Sigmoid colon (tissue), 4 donors: ENCODE data around the gene PNN.

Experiments used
- CTCF ChIP-seq, 4 experiments: fragments of 450-650 bp in 3 of 4; fragments of 200-600 bp in 1 of 4; IDR thresholded peaks; one replicate each; pipeline ENCODE4 v1.5.1; 2016 to 2019; ENCODE audit warnings: antibody characterized with exemption in 4 of 4, mild to moderate bottlenecking in 3 of 4, moderate library complexity in 2 of 4
- EP300 ChIP-seq, 4 donors: sonication (generic); formaldehyde crosslinking; IDR thresholded peaks; one replicate each; pipeline ENCODE4 v1.6.1; 2017; ENCODE audit warnings: antibody characterized with exemption in 4 of 4
- POLR2A ChIP-seq, 2 donors: fragments of 450-650 bp; IDR thresholded peaks; one replicate each; pipeline ENCODE4 v1.6.1; 2016; ENCODE audit warnings: antibody characterized with exemption in 2 of 2, mild to moderate bottlenecking in 2 of 2, moderate library complexity in 2 of 2
- POLR2AphosphoS5 ChIP-seq, 4 donors: sonication (generic); formaldehyde crosslinking; IDR thresholded peaks; one replicate each; pipeline ENCODE4 v1.6.1; 2017; ENCODE audit warnings: antibody characterized with exemption in 4 of 4

DNA sequence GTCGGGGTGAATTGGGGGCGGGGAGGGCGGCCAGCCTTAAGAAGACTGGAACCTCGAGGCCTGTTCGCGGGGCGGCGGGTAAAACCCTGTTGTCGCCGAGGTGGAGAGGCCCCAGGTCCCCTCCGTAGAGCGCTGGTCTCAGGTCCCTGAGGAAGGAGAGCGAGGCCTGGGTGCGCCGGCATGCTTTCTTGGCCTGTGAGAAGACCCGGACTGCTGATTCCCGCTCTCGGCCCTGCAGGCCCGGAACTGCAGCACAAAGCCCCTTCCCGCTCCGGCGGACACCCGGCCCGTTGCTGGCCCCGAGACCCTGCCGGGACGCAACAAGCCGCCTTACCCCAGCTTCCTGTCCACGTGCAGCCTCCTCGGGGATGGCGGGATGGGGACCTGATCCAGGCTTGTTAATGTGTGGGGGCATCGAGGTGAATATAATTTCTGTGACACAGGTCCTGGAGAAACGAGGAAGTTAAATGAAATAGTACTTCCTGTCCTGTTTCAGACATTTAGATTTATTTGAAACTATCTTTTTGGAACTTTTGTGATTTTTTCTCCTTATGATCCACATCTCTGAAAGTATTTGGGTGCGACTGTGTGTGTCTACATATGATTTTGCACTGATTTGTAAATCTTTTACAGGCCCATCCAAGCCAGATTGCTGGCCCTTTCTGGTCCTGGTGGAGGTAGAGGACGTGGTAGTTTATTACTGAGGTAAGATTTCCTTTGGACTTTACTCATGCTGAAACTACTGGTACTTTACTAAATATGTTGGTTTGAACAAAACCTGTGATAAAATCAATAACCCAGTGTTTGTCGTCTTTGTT, 600 bp downstream of the PNN start:
- TF ChIP-seq POLR2A (IDR thresholded peaks at IDR 0.05): no peak
- no peak for TF ChIP-seq CTCF (IDR thresholded peaks at IDR 0.05)
- TF ChIP-seq EP300 (IDR thresholded peaks at IDR 0.05): no peak
- no peak for TF ChIP-seq POLR2AphosphoS5 (IDR thresholded peaks at IDR 0.05)
